Gastroesophageal sphincter (tissue), 4 donors: ENCODE data around the gene AMACR. TPM values are rescaled to one million over a fixed set of nuclear protein-coding genes. Genes with fewer than 3 reads are reported as not detected.
"Not testable (repeated sequence)": the region's sequence is repeated elsewhere in the genome, so short reads cannot be mapped to it uniquely, and the experiment has no call there.

ENCODE experiments used
- ATAC-seq: fragments of 150-250 bp; one replicate; pipeline ENCODE4 v1.9.1; 2016; ENCODE audit warnings: mild to moderate bottlenecking, moderate library complexity
- H3K27ac ChIP-seq, 4 donors: fragments of 200-600 bp; sonication (generic) in 3 of 4; 1 replicate in 3 of 4; 2 replicates in 1 of 4; pipeline ENCODE4 v1.5.1; 2016 to 2019
- H3K27me3 ChIP-seq: fragments of 200-600 bp; sonication (generic); one replicate; pipeline ENCODE4 v1.5.1; 2019
- H3K36me3 ChIP-seq, 2 donors: fragments of 200-600 bp; sonication (generic); one replicate each; pipeline ENCODE4 v1.5.1; 2019; ENCODE audit warnings: control low read depth in 1 of 2
- H3K4me1 ChIP-seq, 3 donors: fragments of 200-600 bp; sonication (generic); 1 replicate in 2 of 3; 2 replicates in 1 of 3; pipeline ENCODE4 v1.5.1; 2016 to 2019; ENCODE audit warnings: control low read depth in 2 of 3
- H3K4me3 ChIP-seq, 2 donors: fragments of 200-600 bp; sonication (generic); one replicate each; pipeline ENCODE4 v1.5.1; 2019; ENCODE audit warnings: mild to moderate bottlenecking in 1 of 2, moderate library complexity in 1 of 2
- H3K9me3 ChIP-seq, 3 donors: fragments of 200-600 bp; sonication (generic); one replicate each; pipeline ENCODE4 v1.5.1; 2017 to 2019; ENCODE audit warnings: control low read depth in 2 of 3
- CTCF ChIP-seq, 4 experiments: fragments of 200-600 bp in 2 of 4; fragments of 450-650 bp in 2 of 4; sonication (generic) in 1 of 4; IDR thresholded peaks; one replicate each; pipeline ENCODE4 v1.5.1; 2017 to 2019; ENCODE audit warnings: antibody characterized with exemption in 4 of 4, mild to moderate bottlenecking in 2 of 4, moderate library complexity in 2 of 4
- EP300 ChIP-seq: sonication (generic); formaldehyde crosslinking; IDR thresholded peaks from one replicate; pipeline ENCODE4 v1.6.1; 2017; ENCODE audit warnings: antibody characterized with exemption, mild to moderate bottlenecking
- POLR2A ChIP-seq, 2 donors: fragments of 450-650 bp; IDR thresholded peaks; one replicate each; pipeline ENCODE4 v1.6.1; 2017; ENCODE audit warnings: antibody characterized with exemption in 2 of 2, mild to moderate bottlenecking in 2 of 2, moderate library complexity in 1 of 2
- POLR2AphosphoS5 ChIP-seq: sonication (generic); formaldehyde crosslinking; IDR thresholded peaks from one replicate; pipeline ENCODE4 v1.6.1; 2017; ENCODE audit warnings: antibody characterized with exemption
- WGBS, 2 donors: methylation state at CpG; one replicate each; pipeline ENCODE4 v1.1.5; 2018; ENCODE audit warnings: low coverage in 1 of 2; 5-methylcytosine and 5-hydroxymethylcytosine counted together
- total RNA-seq, 4 donors: library from RNA; depleted of rRNA; stranded (reverse); fragments of >200 nt; gene quantifications; one replicate each; pipeline ENCODE4 v1.1.0, GENCODE V29; 2016

AMACR gene
- total RNA-seq, 4 donors from 2014 or later, result 11.4 to 24.1 (median 16.3) TPM

- TF ChIP-seq EP300 (no peak), POLR2AphosphoS5 (no peak), CTCF (IDR thresholded peaks at IDR 0.05) (no peak), POLR2A (IDR thresholded peaks at IDR 0.05) (no peak)
- no peaks in the 10 kb centered on the region for H3K9me3 ChIP-seq
- H3K36me3 ChIP-seq, result peaks cover 0 to 41% of the 10 kb centered on the region in 2 donors
- no peaks in the 10 kb centered on the region for H3K27me3 ChIP-seq
- ATAC-seq, result no peak
- no peak overlapping the region for H3K4me3 ChIP-seq
- H3K4me1 ChIP-seq, result no peaks in the 10 kb centered on the region
- WGBS, 2 donors, result 75 to 80% methylated on average over 2 of the region's 2 CpGs
- no peak overlapping the region for H3K27ac ChIP-seq
Observed at GRCh38 chr5:34031117-34031516, 23.3 kb upstream of the AMACR start.

- WGBS, 2 donors, result 92 to 100% methylated on average over 2 of the region's 2 CpGs
- H3K27me3 ChIP-seq, H3K4me3 ChIP-seq: not testable (repeated sequence)
Observed at GRCh38 chr5:34030585-34030984, 22.7 kb upstream of the AMACR start.

GRCh38 chr5:34030048-34030447, 22.2 kb upstream of the AMACR start:
- no peaks in the 10 kb centered on the region for H3K27me3 ChIP-seq
- 40 to 63% methylated on average over 1 of the region's 1 CpG for WGBS, 2 donors
- no peaks in the 10 kb centered on the region for H3K4me1 ChIP-seq
- H3K36me3 ChIP-seq, result peaks cover 0 to 37% of the 10 kb centered on the region in 2 donors
- TF ChIP-seq CTCF (IDR thresholded peaks at IDR 0.05), result no peak
- no peak for TF ChIP-seq POLR2A (IDR thresholded peaks at IDR 0.05)
- no peak for TF ChIP-seq POLR2AphosphoS5
- no peak for TF ChIP-seq EP300
- H3K27ac ChIP-seq, result no peak overlapping the region
- H3K9me3 ChIP-seq, result no peaks in the 10 kb centered on the region
- ATAC-seq, result peak; percentile 41
- H3K4me3 ChIP-seq, result no peak overlapping the region

More at GRCh38 chr5:34030585-34030984, 22.7 kb upstream of the AMACR start:
- not testable (repeated sequence) for H3K27ac ChIP-seq, H3K4me1 ChIP-seq, ATAC-seq, H3K9me3 ChIP-seq
- peaks cover 0 to 42% of the 10 kb centered on the region in 2 donors for H3K36me3 ChIP-seq

- no peak for TF ChIP-seq EP300
- TF ChIP-seq POLR2A (IDR thresholded peaks at IDR 0.05), result no peak
- TF ChIP-seq POLR2AphosphoS5, result no peak
- no peak for TF ChIP-seq CTCF (IDR thresholded peaks at IDR 0.05)
- Histone ChIP-seq H3K36me3 (peaks cover 3 to 31% of the 10 kb centered on the region in 2 donors), H3K27me3 (no peaks in the 10 kb centered on the region), H3K27ac (no peak overlapping the region), H3K4me1 (no peaks in the 10 kb centered on the region), H3K9me3 (no peaks in the 10 kb centered on the region), H3K4me3 (no peak overlapping the region)
- 83 to 86% methylated on average over 3 of the region's 3 CpGs for WGBS, 2 donors
- ATAC-seq, result no peak
Observed at GRCh38 chr5:34028349-34028748, 20.5 kb upstream of the AMACR start.

GRCh38 chr5:34026089-34026761, 18.4 kb upstream of the AMACR start:
- Histone ChIP-seq H3K36me3 (peaks cover 3 to 31% of the 10 kb centered on the region in 2 donors), H3K4me3 (no peak overlapping the region), H3K4me1 (no peaks in the 10 kb centered on the region), H3K27ac (no peak overlapping the region), H3K27me3 (no peaks in the 10 kb centered on the region), H3K9me3 (no peaks in the 10 kb centered on the region)
- no peak for TF ChIP-seq CTCF (IDR thresholded peaks at IDR 0.05)
- no peak for TF ChIP-seq EP300
- TF ChIP-seq POLR2A (IDR thresholded peaks at IDR 0.05), result no peak
- TF ChIP-seq POLR2AphosphoS5, result no peak
- ATAC-seq, result no peak
- 78 to 94% methylated on average over 3 to 7 of the region's 9 CpGs for WGBS, 2 donors
